RWPE1 (cell line): ENCODE measurements around the gene SPEF1.

Experiments
- CTCF ChIA-PET: fragments of 350-600 bp; sonication (Branson Sonifier 250); formaldehyde crosslinking; extraction: SDS; loops from one replicate; lab custom pipeline; 2021; lab: Yijun Ruan, JAX
- POLR2A ChIA-PET: fragments of 400-600 bp; formaldehyde crosslinking; extraction: SDS; loops from one replicate; lab custom pipeline; 2020; ENCODE audit warnings: antibody characterized with exemption; ENCODE audit not compliant: low non-redundant PET; lab: Yijun Ruan, JAX
- DNase-seq: peaks from one replicate; pipeline ENCODE4 v3.0.0; 2012; ENCODE audit warnings: low spot score
- H3K27ac ChIP-seq: fragments of 450-650 bp; 2 replicates; pipeline ENCODE4 v1.5.1; 2017
- TF ChIP-seq, protein P1 (sequence below): fragments of 450-650 bp; conservative IDR thresholded peaks from 2 replicates; pipeline ENCODE4 v1.5.1; 2017; ENCODE audit warnings: low read depth, mild to moderate bottlenecking

SPEF1 gene

DNA sequence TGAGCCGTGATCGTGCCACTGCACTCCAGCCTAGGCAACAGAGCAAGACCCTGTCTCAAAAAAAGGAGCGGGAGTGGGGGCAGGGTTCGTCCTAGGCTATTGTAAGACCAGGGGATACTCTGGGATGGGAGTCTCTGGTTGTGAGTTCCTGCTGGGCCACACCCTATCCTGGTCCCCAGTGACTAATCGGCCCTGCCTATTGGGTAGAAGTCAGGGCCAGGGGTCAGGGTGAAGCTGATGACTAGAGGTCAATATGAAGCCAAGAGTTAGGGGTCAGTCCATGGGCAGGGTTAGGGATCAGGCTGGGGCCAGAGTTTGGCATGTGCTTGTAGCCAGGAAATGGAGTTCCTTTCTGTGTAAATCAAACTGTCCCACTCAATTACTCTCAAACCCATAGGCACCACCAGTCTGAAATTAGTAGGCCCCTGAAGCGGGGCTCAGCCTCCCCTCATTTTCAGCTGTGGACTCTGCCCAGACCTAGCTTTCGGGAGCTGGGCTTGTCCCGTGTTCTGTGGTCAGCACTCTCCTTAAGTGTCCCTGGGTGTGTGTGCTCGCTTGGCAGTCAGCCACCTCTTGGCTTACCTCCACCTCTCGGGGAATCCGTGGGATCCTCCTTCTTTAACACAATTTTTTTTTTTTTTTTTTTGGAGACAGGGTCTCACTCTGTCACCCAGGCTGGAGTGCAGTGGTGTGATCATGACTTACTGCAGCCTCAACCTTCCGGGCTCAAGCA lies 47.0 kb downstream of the SPEF1 start:
- peak overlapping the region; percentile 12; the same call in 1 of the 2 replicates for H3K27ac ChIP-seq
- POLR2A ChIA-PET: no interaction called here
- CTCF ChIA-PET: interaction anchor here (0.6 kb wide), 1 partner anchor 255 kb away, joined by 7 read pairs; no protein-coding TSS in a partner anchor
- DNase-seq: no peak
- TF ChIP-seq, protein P1, sequence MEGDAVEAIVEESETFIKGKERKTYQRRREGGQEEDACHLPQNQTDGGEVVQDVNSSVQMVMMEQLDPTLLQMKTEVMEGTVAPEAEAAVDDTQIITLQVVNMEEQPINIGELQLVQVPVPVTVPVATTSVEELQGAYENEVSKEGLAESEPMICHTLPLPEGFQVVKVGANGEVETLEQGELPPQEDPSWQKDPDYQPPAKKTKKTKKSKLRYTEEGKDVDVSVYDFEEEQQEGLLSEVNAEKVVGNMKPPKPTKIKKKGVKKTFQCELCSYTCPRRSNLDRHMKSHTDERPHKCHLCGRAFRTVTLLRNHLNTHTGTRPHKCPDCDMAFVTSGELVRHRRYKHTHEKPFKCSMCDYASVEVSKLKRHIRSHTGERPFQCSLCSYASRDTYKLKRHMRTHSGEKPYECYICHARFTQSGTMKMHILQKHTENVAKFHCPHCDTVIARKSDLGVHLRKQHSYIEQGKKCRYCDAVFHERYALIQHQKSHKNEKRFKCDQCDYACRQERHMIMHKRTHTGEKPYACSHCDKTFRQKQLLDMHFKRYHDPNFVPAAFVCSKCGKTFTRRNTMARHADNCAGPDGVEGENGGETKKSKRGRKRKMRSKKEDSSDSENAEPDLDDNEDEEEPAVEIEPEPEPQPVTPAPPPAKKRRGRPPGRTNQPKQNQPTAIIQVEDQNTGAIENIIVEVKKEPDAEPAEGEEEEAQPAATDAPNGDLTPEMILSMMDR: no peak

DNA sequence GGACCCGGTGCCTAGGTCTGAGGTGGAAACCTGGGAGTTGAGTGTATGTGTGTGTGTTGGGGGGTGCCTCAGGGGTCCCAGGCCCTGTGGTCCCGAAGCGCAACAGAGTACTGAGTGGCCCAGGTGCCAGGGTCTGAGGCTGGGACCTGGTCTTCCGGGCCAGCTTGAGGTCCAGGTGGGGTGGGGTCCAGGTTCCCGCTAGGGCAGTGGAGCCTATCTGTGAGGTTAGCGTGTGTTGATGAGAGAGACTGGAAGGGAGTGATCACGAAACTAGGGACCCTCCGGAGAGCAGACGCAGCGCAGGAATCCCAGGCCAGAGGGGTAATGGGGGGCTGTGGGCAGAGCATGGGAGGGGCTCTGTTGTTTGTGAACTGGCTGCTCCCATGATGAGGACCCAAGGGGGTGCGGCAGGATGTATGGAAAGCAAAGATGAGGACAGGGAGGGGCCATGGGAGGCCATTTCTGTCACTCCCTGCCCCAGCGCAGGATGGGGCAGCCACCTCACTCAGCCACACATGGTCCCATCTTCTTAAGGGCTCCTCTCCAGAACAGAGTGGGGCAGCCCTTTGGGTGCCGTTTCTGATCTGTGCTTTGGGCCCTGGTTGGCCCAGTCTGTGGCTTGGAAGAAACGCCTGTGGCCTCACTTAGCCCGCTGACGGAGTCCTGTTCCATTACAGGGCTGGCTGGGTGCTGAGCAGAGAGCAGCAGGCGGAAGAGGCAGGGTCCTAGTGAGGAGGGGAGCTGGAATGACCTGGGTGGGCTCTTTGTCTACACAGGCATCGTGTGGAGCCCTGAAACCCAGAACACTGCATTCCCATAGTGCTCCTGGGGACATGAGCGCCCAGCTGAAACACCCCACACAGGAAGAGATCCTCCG lies 47.9 kb downstream of the SPEF1 start:
- POLR2A ChIA-PET: no interaction called here
- TF ChIP-seq, protein P1: no peak
- CTCF ChIA-PET: no interaction called here
- no peak for DNase-seq
- no peak overlapping the region for H3K27ac ChIP-seq

DNA sequence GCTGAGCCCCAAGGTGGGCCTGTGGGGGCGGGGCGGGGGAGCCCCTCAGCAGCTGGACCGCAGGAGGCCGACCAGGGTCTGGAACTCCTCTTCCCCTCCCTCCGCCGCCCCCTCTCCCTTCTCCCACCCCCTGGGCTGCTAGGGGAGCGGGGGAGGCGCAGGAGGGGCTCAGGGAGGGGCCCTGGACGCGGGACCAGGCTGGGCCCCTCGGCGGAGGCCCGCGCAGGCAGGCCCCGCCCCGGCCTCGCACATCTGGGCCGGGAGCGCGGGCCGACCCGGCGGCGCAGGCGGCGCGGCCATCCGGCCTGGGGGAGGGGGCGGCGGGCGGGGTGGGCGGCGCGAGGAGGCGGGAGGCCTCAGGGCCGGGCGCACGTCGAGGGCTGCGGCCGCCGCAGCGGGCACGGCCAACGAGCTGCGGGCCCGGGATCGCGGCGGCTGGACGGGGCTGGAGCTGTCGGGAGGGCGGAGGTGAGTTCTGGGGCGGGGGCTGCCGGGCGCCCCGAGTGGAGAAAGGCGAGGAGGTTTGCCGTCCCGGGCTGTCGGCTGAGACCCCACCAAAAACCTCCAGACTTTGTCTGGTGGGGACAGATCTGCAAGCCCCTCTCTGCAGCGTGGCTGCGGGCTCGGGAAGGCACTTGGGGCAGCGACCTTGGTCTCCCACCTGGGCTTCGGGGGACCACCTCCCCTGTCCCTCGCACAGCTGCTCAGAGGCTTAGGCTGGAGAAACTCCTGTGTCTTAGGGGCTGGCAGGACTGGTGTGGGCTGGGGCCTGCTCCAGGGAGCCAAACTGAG lies 48.7 kb downstream of the SPEF1 start, which contains the start of gene HSPA12B:
Gene HSPA12B, plus strand, starts transcription at position 359 of the 792 bp plus-strand sequence. CDS start 5,990 bp downstream, outside the sequence.
- TF ChIP-seq, protein P1: no peak
- H3K27ac ChIP-seq: no peak within 1 kb of the TSS
- no peak for DNase-seq
- ChIA-PET CTCF (interaction anchor here (0.6 to 1.2 kb wide), 2 partner anchors 56 to 500 kb away, joined by 3 to 4 read pairs; no protein-coding TSS in a partner anchor), POLR2A (no interaction called here)

DNA sequence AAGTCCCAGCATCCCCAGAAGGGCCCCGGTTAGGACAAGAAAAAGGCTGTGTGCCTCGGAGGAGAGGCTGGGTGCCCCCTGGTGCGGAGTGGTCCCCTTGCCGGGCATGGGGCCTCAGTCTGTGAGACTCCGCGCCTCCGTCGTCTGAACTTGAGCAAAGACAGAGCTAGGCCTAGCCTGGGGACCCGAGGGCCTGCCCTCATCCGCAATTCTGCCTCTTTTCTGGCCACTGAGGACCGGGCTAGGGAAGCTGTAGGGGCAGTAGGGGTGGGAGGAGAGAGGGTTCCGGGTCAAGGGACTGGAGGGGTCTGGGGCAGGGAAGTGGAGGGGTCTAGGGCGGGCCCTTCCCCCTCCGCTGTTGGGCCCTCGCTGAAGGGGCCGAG lies 49.3 kb downstream of the SPEF1 start:
- no peak overlapping the region for H3K27ac ChIP-seq
- TF ChIP-seq, protein P1: no peak
- DNase-seq: no peak
- CTCF ChIA-PET: interaction anchor here (0.6 to 1.2 kb wide), 3 partner anchors 17 to 499 kb away, joined by 3 to 4 read pairs (median 3); no protein-coding TSS in a partner anchor
- POLR2A ChIA-PET: no interaction called here

DNA sequence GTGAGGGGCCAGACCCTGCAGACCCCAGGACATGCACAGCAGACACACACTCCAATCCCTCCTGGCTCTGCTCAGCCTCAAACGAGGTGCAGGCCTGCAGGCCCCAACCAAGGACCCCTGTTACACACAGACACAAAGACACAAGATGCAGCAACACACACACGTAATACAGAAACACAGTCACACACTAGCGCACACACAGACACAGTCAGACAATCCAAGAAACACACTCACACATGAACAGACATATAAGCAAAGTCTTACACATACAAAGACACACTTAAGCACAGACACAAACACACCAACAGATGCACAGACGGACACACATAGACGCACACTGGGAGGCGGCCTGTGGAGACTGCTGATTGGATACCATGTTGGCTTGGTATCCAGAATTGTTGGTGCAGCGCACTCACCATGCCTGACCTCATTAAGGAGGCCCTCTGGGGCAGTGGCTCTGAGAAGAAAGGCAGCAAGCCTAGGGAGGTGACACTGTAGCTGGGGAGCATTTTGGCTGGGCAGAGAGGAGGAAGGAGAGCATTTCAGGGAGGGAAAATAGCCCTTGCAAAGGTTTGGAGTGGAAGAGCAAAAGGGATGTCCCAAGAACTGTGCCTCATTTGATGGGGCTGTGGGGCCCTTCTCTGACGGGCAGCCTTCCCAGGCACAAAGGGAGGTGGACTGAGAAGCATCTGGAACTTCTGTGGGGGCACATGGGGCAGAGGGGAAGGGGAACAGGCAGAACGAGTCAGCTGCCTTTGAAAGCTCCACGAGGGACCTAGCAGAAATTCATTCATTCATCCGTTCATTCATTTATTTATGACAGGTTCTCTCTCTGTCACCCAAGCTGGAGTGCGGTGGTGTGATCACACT lies 50.2 kb downstream of the SPEF1 start:
- POLR2A ChIA-PET: no interaction called here
- CTCF ChIA-PET: interaction anchor here (0.7 kb wide), 1 partner anchor 18 kb away, joined by 3 read pairs; no protein-coding TSS in a partner anchor
- TF ChIP-seq, protein P1: no peak
- no peak for DNase-seq
- H3K27ac ChIP-seq: no peak overlapping the region
